Transverse colon (tissue), 4 donors: ENCODE measurements around the gene NACA. TPM values are rescaled to one million over a fixed set of nuclear protein-coding genes. Genes with fewer than 3 reads are reported as not detected.

Experiments
- DNase-seq: peaks from one replicate; pipeline ENCODE4 v3.0.0-alpha.2; 2019
- H3K27ac ChIP-seq, 4 donors: fragments of 200-600 bp; sonication (generic); 2 replicates each; pipeline ENCODE4 v1.5.1; 2016 to 2018; ENCODE audit warnings: inconsistent platforms in 4 of 4
- H3K27me3 ChIP-seq: fragments of 200-600 bp; sonication (generic); 2 replicates; pipeline ENCODE4 v1.5.1; 2017; ENCODE audit warnings: inconsistent platforms
- H3K36me3 ChIP-seq, 4 donors: fragments of 200-600 bp; sonication (generic); 2 replicates each; pipeline ENCODE4 v1.5.1; 2017 to 2019; ENCODE audit warnings: inconsistent platforms in 4 of 4
- H3K4me1 ChIP-seq, 4 donors: fragments of 200-600 bp; sonication (generic); 2 replicates each; pipeline ENCODE4 v1.5.1; 2017 to 2020; ENCODE audit warnings: inconsistent platforms in 4 of 4
- H3K4me3 ChIP-seq, 4 donors: fragments of 200-600 bp; sonication (generic); 1 replicate in 1 of 4; 2 replicates in 3 of 4; pipeline versions ENCODE4 v1.5.1 to v1.6.1; 2017 to 2019; ENCODE audit warnings: inconsistent platforms in 4 of 4
- H3K9me3 ChIP-seq, 2 donors: fragments of 200-600 bp; sonication (generic); 2 replicates each; pipeline ENCODE4 v1.5.1; 2017 to 2019; ENCODE audit warnings: inconsistent platforms in 2 of 2
- EP300 ChIP-seq: sonication (generic); formaldehyde crosslinking; IDR thresholded peaks from one replicate; pipeline ENCODE4 v1.6.1; 2017; ENCODE audit warnings: antibody characterized with exemption, low read depth
- POLR2A ChIP-seq: fragments of 450-650 bp; IDR thresholded peaks from one replicate; pipeline ENCODE4 v1.6.1; 2016; ENCODE audit warnings: antibody characterized with exemption, mild to moderate bottlenecking, moderate library complexity
- POLR2AphosphoS5 ChIP-seq, 3 donors: sonication (generic); formaldehyde crosslinking; IDR thresholded peaks; one replicate each; pipeline ENCODE4 v1.6.1; 2016; ENCODE audit warnings: antibody characterized with exemption in 3 of 3
- WGBS, 2 donors: methylation state at CpG; one replicate each; pipeline ENCODE4 v1.1.5; 2018; ENCODE audit warnings: low coverage in 1 of 2; 5-methylcytosine and 5-hydroxymethylcytosine counted together
- in situ Hi-C, 4 donors: fragments of 200-750 bp; cut with MboI; loops; one replicate each; pipeline versions ENCODE4 v1.15.0 to v1.15.1; 2017; ENCODE audit warnings: low sequenced_read_pairs in 3 of 4, low pct_ligation_motif_present in 1 of 4, low pct_unique_long_range_greater_than_20kb in 1 of 4
- intact Hi-C: fragments of 100-400 bp; cut with DNase I; formaldehyde crosslinking; loops from one replicate; pipeline ENCODE4 v1.15.1; 2023; ENCODE audit warnings: low total_unique reads
- small RNA-seq, 4 donors: library from RNA; depleted of rRNA; stranded (forward); fragments of <200 nt; gene quantifications; one replicate each; pipeline ENCODE3, GENCODE V24; 2016
- total RNA-seq, 4 donors: library from RNA; depleted of rRNA; stranded (reverse); fragments of >200 nt; gene quantifications; one replicate each; pipeline ENCODE4 v1.1.0, GENCODE V29; 2016
- TF ChIP-seq, protein P1 (sequence below), 5 experiments: fragments of 200-600 bp in 3 of 5; fragments of 450-650 bp in 2 of 5; sonication (generic) in 3 of 5; IDR thresholded peaks; 1 replicate in 2 of 5; 2 replicates in 3 of 5; pipeline ENCODE4 v1.5.1; 2016 to 2017; ENCODE audit warnings: antibody characterized with exemption in 5 of 5, inconsistent platforms in 3 of 5, mild to moderate bottlenecking in 2 of 5, moderate library complexity in 1 of 5

Gene NACA
- total RNA-seq, 4 donors from 2014 or later = 187 to 1,049 (median 756) TPM

DNA sequence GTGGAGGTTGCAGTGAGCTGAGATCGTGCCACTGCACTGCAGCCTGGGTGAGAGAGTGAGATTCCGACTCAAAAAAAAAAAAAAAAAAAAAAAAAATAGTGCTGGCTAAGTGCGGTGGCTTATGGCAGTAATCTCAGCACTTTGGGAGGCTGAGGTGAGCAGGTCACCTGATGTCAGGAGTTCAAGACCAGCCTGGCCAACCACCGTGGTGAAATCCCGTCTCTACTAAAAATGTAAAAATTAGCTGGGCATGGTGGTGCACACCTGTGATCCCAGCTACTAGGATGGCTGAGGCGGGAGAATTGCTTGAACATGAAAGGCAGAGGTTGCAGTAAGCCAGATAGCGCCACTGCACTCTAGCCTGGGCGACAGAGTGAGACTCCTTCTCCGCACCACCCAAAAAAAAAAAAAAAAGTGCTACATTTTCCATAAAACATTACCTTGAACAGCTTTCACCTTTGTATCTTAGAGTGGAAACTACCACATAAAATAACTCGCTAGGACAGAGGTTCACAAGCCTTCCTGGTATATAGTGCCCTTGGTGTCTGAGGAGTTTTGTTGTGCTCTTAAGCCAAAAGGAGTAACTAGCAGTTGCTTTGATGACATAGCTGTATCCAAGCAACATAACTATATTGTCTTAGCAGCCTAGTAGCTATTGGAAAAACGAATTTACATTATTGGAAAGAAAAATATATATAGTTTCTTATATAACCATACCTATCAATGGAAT is 48.1 kb downstream of the NACA start:
- intact Hi-C loops (no loop called here), in situ Hi-C loops (no loop called here)
- Histone ChIP-seq H3K9me3 (no peaks in the 10 kb centered on the region), H3K27ac (peak overlapping the region; percentile 64 to 80 (median 77)), H3K4me3 (no peak overlapping the region), H3K27me3 (no peaks in the 10 kb centered on the region), H3K4me1 (peaks cover 29 to 80% (median 57%) of the 10 kb centered on the region in 4 donors), H3K36me3 (no peaks in the 10 kb centered on the region)
- TF ChIP-seq EP300 (no peak), POLR2AphosphoS5 (IDR thresholded peaks at IDR 0.05) (peak in 2 of 3 donors; percentile 20 to 43)
- 37 to 53% methylated on average over 8 to 11 of the region's 11 CpGs for WGBS, 2 donors
- DNase-seq = peak; percentile 34

DNA sequence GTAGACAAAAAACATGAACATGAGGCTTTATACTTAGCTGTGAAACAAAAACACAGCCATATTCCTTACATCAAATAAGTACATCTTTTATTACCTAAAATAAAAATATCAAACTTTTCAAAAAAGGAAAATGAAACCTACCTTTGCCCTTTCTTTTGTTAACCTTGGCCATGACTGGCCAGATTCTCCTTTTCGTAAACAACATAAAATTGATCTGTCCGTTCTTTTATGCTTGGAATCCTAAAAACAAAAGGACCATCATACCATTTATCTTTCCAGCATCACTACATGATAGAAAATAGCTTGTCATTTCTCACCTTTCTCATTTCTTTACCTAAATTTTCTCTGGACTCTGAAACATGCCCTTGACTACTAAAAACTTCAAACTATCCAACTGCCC is 53.5 kb downstream of the NACA start:
- no peaks in the 10 kb centered on the region for H3K9me3 ChIP-seq
- H3K4me3 ChIP-seq = peak overlapping the region in 1 of 4 donors; percentile 14
- 52 to 68% methylated on average over 2 of the region's 2 CpGs for WGBS, 2 donors
- in situ Hi-C loops (no loop called here), intact Hi-C loops (no loop called here)
- H3K36me3 ChIP-seq = peaks cover 0 to 39% (median 16%) of the 10 kb centered on the region in 4 donors
- no peak for TF ChIP-seq EP300
- TF ChIP-seq, protein P1, sequence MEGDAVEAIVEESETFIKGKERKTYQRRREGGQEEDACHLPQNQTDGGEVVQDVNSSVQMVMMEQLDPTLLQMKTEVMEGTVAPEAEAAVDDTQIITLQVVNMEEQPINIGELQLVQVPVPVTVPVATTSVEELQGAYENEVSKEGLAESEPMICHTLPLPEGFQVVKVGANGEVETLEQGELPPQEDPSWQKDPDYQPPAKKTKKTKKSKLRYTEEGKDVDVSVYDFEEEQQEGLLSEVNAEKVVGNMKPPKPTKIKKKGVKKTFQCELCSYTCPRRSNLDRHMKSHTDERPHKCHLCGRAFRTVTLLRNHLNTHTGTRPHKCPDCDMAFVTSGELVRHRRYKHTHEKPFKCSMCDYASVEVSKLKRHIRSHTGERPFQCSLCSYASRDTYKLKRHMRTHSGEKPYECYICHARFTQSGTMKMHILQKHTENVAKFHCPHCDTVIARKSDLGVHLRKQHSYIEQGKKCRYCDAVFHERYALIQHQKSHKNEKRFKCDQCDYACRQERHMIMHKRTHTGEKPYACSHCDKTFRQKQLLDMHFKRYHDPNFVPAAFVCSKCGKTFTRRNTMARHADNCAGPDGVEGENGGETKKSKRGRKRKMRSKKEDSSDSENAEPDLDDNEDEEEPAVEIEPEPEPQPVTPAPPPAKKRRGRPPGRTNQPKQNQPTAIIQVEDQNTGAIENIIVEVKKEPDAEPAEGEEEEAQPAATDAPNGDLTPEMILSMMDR (IDR thresholded peaks at IDR 0.05) = no peak
- no peak for TF ChIP-seq POLR2A
- no peak for TF ChIP-seq POLR2AphosphoS5 (IDR thresholded peaks at IDR 0.05)
- DNase-seq = no peak
- H3K4me1 ChIP-seq = peaks cover 18 to 76% (median 46%) of the 10 kb centered on the region in 4 donors
- H3K27me3 ChIP-seq = no peaks in the 10 kb centered on the region
- H3K27ac ChIP-seq = peak overlapping the region; percentile 56 to 77 (median 74)

DNA sequence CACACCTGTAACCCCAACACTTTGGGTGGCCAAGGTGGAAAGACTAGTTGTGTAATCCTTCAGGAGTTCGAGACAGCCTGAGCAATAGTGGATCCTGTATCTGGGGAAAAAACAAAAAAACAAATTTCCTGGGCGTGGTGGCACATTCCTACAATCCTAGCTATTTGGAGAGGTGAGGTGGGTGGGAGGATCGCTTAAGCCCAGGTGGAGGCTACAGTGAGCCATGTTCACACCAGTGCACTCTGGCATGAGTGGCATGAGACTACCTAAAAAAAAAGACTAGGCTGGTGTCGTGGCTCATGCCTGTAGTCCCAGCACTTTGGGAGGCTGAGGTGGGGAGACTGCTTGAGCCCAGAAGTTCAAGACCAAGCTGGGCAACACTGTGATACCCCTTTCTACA is 54.3 kb downstream of the NACA start:
- Histone ChIP-seq H3K27ac (peak overlapping the region; percentile 47 to 77 (median 74)), H3K36me3 (peaks cover 0 to 47% (median 19%) of the 10 kb centered on the region in 4 donors), H3K4me1 (peaks cover 17 to 68% (median 39%) of the 10 kb centered on the region in 4 donors), H3K9me3 (no peaks in the 10 kb centered on the region), H3K4me3 (no peak overlapping the region), H3K27me3 (no peaks in the 10 kb centered on the region)
- no peak for TF ChIP-seq POLR2AphosphoS5 (IDR thresholded peaks at IDR 0.05)
- TF ChIP-seq POLR2A = no peak
- TF ChIP-seq EP300 = no peak
- TF ChIP-seq, protein P1 (IDR thresholded peaks at IDR 0.05) = no peak
- intact Hi-C loops = no loop called here
- DNase-seq = no peak
- in situ Hi-C loops = no loop called here
- WGBS, 2 donors = 62 to 88% methylated on average over 1 to 4 of the region's 4 CpGs

DNA sequence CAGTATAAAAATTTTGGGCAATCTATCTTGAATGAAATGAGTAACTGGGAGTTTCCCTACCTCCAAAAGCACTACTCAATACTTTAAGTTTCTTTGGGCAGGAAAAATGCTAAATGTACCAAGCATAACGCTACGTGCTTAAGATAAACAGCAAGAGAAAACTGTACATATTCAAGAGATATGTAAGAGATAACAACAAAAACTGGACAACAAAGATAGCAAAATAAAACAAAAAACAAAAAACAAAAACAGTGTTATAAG is 57.0 kb downstream of the NACA start:
- no peaks in the 10 kb centered on the region for H3K27me3 ChIP-seq

More for the DNA sequence above, 57.0 kb downstream of the NACA start:
- intact Hi-C loops (no loop called here), in situ Hi-C loops (no loop called here)
- Histone ChIP-seq H3K36me3 (peaks cover 0 to 73% (median 32%) of the 10 kb centered on the region in 4 donors), H3K4me3 (no peak overlapping the region), H3K4me1 (peaks cover 12 to 51% (median 30%) of the 10 kb centered on the region in 4 donors), H3K9me3 (no peaks in the 10 kb centered on the region), H3K27ac (no peak overlapping the region)
- WGBS, 2 donors = 80 to 87% methylated on average over 2 of the region's 2 CpGs
- TF ChIP-seq EP300 (no peak), POLR2A (no peak), POLR2AphosphoS5 (IDR thresholded peaks at IDR 0.05) (no peak)
- TF ChIP-seq, protein P1 (IDR thresholded peaks at IDR 0.05) = no peak
- no peak for DNase-seq

Small RNAs within 50 kb of the gene (small RNA-seq; reads per million reads assigned to genes)
- 0 reads per million in 4 donors for gene RN7SL809P

Other genes starting within 250 kb of the NACA start
- gene GLS2, start 237.1 kb downstream of the NACA start, total RNA-seq = under 1 TPM in 2 of 4 donors, not detected in 2; 0.41 to 0.95 TPM
- 10 to 100 TPM; 17.3 to 55.1 (median 25.2) TPM for gene RBMS2, start 203.5 kb downstream of the NACA start, total RNA-seq
- gene BAZ2A, start 95.0 kb downstream of the NACA start, total RNA-seq = 100 to 1,000 TPM; 108 to 261 (median 124) TPM
- gene ATP5F1B, start 79.3 kb downstream of the NACA start, total RNA-seq = 1,000 to 10,000 TPM in 1 of 4 donors, 100 to 1,000 TPM in 3; 442 to 1,000 (median 608) TPM
- gene PTGES3, start 37.0 kb downstream of the NACA start, total RNA-seq = 100 to 1,000 TPM in 2 of 4 donors, 10 to 100 TPM in 2; 40.4 to 168 (median 102) TPM
- 10 to 100 TPM in 1 of 4 donors, 1 to 10 TPM in 2, not detected in 1; 1.4 to 10.6 (median 5.6) TPM for gene PRIM1, start 27.0 kb upstream of the NACA start, total RNA-seq
- 1 to 10 TPM in 3 of 4 donors, not detected in 1; 1.8 to 6.5 (median 5.3) TPM for gene HSD17B6, start 38.0 kb upstream of the NACA start, total RNA-seq
- not detected for gene SDR9C7, start 209.1 kb upstream of the NACA start, total RNA-seq
- under 1 TPM in 2 of 4 donors, not detected in 2; 0.48 to 0.55 TPM for gene RDH16, start 232.3 kb upstream of the NACA start, total RNA-seq